ENCODE results near the gene IQCE.
"Not testable (repeated sequence)": the region's sequence is repeated elsewhere in the genome, so short reads cannot be mapped to it uniquely, and the experiment has no call there.

The IQCE gene

DNA sequence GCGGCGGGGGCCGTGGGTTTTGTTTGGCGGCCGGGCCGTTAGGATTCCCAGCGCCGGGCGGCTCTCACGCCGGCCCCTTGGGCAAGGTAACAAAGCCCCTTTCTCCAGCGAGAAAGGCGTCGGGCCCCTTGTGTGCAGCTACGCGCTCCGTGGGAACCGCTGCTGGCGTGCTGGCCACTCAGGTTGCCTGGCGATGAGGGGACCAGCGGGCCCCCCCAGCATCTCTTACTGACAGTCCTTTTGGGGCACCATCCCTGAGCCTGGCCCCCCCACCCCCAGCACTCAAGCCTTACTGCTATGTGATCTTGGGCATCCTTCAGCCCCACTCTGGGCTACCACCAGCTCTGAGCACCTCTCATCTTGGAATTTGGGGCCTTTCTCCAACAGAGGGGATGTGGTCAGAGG is 37.4 kb upstream of the IQCE start:
- DNase-seq: no peak

DNA sequence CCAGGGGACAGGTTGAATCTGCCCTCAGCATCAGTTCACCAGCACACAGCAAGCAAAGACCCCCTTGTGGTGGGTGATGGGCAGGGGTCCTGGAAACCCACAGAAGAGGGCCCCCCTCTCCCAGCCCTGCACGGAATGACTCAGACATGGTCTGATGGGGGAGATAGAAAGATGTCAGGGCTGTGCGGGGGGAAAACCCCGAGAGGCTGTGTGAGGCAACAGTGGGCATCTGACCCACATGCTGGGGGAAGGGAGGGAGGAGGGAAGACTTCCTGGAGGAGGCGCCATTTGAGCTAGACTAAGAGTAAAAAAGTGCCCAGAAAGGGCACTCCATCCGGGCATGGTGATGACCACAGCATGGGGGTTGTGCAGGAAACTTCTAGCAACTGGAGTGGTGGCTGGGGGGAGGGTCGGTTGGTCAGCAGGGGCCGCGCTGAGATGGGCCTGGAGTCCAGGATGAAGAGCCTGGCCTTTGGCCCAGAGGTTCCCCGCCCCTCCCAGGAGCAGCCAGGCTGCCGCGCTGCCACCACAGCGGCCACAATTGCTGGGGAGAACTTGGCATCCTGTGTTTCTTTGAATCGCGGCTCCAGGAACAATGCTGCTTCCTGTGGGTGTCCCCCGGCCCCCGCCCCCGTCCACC is 36.7 kb upstream of the IQCE start:
- DNase-seq: peak; percentile 76 to 79

DNA sequence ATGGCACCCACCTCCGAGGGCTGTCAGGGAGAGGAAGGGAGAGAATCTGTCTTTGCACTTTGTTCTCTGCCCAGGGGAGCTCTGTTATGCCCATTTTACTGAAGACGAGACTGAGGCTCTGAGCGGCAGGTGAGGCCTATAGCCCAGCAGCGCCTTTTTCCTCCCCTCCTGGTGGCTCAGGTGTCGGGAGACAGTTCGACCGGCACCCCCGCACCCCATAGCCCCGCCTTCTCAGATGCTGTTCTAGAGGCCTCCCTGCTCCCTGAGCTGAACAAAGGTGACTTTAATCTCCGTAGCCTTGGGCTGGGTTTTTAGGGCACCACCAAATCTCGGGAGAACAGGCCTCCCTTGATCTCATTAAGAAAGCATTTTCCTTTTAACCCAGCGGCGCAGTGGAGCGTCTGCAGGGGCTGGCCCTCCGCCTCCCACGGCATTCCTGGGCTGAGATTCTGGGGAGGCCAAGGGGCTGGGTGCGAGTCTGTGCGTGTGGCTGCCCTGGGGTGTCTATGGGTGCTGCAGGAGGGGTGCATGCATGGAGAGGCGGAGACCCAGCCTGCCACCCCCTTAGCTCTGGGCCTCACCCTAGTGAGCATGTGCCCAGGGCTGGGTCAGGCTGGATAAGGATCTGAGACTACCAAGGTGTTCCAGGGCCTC is 35.9 kb upstream of the IQCE start:
- no peak for DNase-seq

DNA sequence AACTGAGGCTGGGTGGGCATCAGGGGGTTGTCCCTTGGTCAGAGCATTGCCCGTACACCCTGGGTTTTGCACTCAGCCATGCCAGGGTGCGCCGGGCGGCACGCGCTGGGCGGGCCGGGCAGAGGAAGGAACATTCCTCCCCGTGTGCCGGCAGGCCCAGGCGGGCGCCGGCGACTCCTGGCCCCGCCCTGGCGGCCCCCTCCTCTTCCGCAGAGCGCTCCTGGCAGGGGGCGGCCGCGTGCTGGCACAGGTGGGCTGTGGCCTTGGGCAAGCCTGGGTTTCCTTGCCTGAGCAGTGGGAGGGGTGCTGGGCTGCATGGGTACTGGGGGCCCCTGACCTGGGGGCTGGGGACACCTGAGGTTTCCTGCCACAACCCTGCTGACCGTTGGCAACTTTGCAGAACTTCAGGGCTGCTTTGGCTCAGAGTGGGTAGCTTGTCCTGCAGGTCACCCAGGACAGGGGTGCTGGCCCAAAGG is 35.3 kb upstream of the IQCE start:
- no peak for DNase-seq

DNA sequence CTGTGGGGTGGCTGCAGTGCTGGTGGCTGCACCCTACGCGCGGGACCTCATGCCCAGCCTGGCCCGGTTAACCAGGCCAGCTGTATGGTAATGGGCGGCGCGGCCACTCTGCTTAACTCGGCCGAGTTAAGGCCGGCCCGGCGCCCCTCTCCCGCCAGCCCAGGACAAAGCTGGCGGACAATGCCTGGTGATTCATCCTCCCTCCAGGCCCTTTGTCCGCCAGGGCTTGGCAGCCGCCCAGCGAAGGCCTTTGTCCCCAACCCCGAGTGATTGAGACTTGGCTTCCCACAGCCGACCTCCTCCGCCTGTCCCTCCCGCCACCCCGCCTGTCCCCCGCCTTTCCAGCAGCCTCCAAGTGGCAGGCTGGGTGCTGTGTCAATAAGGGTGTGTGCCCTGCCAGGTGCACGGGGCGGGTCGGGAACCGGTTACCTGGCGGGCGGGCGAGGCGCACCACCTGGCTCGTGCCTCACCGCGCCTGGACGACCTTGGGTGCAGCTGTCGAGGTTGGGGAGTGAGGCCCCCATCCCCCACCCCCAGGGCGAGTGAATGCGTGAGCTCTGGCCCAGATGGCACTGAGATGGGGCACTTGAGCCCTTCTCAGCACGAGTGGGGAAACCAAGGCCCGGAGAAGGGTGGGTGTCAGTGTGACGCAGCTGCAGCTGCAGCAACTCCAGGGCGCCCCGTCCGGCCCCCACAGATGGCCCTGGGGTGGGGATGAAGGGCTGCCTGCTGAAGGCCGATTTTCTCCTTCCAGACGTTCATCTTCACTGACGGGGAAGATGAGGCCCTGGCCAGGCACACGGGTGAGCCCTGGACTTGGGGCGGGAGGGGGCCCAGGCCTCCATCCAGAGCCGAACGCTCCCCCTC is 34.6 kb upstream of the IQCE start:
- DNase-seq: no peak

DNA sequence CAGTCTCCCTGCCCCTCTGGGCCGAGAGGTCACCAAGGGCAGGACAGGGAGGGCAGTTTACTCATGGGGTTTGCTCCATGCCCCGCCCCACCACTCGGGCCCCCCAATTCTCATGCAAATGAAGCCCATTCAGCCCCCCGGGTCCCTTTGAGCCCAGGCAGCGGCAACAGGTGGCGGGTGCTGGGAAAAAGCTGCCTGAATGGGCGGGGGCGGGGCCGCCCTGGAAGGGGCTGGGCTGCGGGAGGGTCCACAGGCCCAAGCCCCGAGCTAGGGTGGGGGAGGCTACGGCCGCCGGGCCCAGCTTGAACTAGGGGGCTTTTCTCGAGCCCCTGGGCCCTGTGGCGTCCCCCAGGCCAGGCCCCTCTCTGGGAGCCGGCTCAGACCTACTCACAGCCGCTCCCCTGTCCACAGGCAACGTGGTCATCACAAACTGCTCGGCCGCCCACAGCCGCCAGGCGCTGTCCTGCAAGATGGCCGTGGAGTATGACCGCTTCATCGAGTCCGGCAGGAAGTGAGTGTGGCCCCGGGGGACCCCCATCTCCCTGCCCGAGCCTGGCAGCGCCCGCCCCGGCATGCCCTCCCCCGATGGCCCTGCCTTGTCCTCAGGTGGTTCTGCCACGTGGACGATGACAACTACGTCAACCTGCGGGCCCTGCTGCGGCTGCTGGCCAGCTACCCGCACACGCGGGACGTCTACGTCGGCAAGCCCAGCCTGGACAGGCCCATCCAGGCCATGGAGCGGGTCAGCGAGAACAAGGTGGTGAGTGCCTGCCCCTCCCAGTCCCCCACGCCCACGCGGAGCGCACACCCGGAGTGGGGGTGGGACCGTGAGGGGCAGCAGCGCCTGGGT is 33.7 kb upstream of the IQCE start:
- no peak for DNase-seq

DNA sequence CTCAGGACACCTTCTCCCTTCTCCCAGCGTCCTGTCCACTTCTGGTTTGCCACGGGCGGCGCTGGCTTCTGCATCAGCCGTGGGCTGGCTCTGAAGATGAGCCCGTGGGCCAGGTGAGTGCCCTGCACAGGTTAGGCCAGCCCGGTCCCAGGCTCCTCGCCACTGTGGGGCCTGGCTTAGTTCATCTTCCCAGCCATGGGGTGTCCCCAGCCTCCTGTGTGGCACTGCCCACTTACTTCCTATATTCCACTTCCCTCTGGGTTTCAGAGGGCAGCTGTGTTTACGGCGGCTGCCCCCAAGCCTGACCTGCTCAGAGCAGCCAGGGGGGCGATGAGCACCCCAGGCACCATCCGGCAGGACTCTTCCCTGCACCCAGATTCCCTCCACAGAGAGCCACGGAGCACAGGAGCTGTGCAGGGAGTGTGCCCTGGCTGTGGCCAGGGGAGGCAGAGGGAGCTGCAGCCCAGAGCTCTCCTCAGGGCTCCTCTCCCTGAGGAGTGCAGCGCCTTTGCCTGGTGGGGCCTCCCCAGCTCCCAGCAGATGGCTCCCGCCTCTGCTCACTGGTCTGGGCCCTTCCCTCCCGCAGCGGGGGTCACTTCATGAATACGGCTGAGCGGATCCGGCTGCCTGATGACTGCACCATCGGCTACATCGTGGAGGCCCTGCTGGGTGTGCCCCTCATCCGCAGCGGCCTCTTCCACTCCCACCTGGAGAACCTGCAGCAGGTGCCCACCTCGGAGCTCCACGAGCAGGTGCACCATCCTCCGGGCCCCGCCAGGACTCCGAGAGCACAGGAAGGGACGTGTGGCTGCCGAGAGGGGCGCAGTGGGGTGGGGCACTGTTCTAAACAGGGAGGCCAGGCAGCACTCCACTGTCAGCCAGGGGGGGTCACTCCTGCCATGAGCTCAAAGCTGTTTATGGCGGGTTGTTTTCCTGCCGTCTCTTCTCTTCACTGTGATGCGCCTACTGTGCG is 32.8 kb upstream of the IQCE start:
- DNase-seq: no peak

DNA sequence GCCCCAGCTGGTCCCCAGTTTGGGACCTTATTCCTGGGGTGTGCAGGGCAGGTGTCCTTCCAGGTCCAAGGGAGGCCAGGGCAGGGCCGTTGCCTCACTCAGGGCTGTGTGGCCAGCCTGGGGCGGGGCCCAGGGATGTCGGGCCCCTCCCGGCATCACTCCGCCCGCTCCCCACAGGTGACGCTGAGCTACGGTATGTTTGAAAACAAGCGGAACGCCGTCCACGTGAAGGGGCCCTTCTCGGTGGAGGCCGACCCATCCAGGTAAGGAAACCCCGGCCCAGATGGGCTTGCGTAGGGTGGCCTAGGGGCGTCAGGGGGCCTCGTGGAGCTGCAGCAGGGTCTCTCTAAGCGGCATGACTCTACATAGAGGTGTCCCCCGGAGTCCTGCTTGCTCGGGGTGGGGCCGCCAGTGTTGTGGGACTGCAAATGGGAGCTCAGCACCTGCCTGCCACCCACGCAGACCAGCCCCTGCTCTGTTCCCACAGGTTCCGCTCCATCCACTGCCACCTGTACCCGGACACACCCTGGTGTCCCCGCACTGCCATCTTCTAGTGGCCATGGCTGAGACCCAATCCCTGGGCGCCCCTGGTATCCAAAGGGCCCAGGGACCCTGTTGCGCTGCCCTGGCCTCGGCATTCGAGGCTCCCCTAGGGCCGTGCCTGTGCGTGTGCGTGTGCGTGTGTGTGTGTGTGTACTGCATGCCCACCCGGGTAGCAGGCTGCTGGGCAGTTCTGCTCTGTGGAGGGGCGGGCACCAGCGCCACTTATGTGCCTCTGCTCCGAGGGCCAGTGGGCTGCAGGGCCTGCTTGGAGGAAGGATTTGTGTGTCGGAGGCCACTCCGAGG is 31.9 kb upstream of the IQCE start:
- no peak for DNase-seq

DNA sequence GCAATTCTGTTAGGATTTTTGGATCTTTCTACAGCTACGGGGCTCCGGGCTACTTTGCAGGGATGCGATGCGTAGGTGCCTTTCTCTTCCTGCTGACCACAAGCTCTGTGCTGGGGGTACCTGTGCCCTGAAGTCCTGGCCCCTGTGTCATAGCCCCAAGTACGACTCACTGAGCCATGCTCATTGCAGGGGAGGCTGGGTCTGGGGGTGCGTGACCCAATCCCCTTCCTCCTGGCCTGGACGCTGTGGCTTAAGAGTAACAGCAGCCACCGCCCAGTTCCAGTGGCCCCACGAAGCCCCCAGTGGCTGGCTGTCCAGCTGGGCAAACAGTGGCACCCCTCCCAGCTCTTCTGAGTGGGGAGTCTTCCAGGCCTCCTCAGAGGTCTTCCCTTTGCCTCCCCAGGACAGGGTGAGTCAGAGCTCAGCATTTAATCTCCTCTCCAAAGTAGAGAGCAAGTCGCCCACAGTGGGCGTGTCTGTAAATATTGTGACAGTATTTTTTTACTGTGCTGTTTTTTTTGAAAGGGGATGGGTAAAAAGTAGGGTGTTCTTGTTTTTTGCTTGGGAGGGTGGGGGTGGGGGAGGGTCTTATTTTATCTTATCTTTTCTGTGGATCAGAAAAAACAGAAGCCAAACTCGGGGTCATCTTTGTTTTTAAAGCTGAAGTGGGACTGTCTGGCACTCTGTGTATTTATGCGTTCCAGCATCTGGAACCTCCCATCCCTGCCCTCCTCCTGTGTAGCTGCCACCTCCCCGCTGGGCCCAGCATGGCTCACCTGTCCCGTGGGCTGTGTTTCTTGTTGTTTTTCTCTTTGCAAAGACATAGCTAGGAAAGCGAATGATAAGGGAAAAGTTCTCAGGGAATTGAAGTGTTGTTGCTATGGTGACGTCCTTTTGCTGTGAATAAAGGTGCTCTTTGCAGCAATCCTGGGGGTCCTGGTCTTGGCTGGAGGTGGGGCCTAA is 31.0 kb upstream of the IQCE start:
- DNase-seq: peak; percentile 50 to 51

DNA sequence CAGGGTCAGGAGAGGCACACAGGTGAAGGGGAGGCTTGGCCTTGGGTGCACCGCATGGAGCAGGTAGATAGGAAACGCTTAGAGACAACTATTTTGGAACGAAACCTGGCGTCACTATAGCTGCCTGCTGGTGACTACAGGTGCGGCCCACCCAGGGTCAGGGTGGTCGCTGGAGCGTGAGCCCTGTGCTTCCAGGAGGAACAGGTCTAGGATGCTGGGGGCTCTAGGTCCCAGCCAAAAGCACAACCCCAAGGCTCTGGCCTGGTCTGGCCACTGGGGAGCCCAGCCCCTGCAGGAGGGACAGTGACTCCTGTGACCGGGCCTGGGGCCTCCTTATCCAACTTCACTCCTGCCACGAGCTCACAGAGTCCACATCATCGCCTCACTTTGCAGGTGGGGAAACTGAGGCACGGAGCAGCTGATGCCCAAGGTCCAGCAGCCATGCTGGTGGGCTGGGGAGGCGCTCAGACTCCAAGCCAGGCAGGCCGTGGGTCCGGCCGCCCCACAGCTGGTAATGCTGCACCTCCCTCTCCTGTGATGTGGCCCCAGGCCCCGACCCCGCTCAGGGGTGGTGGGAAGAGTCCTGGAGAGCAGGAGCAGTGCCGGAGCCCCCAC is 30.2 kb upstream of the IQCE start:
- no peak for DNase-seq

DNA sequence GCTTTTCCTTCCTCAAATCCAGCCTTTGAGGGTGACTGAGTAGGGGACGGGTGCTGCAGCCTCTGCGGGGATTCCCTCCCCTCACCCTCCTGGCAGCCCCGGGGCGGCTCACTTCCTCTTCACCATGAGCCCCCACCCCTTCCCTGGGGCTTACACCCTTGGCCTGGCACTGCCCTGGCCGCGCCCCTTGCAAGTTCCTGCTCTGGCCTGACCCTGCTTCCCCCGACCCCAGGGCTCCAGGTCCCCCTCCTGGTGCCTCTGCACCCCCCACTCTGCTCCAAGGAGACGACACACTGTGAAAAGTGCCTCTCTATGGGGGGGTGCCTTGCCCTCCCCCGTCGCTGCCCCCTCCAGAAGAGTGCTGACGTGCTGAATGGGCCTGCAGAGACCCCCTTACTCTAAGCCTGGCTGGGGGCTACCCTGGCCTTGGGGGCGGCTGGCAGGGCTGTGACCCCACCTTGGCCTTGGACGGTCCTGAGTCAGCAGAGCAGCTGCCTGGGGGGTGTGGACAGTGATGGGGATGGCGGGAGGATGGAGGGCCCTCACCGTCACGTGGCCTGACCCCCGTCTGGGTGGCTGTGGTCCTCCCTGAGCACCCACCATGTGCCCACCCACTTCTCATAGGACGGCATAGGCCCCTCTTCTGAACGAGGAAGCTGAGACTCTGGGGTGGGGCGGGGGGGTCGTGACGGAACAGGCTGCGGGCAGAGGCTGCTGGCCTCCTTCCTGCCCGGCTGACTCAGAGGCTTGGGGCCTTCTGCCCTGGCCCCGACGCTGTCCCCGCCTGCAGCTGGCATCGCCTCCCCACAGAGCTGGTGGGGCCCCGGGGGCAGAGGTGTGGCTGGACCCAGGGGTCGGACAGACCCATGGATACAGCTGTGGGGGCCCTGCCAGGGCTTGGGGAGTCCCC is 29.4 kb upstream of the IQCE start:
- DNase-seq: peak; percentile 67 to 91

DNA sequence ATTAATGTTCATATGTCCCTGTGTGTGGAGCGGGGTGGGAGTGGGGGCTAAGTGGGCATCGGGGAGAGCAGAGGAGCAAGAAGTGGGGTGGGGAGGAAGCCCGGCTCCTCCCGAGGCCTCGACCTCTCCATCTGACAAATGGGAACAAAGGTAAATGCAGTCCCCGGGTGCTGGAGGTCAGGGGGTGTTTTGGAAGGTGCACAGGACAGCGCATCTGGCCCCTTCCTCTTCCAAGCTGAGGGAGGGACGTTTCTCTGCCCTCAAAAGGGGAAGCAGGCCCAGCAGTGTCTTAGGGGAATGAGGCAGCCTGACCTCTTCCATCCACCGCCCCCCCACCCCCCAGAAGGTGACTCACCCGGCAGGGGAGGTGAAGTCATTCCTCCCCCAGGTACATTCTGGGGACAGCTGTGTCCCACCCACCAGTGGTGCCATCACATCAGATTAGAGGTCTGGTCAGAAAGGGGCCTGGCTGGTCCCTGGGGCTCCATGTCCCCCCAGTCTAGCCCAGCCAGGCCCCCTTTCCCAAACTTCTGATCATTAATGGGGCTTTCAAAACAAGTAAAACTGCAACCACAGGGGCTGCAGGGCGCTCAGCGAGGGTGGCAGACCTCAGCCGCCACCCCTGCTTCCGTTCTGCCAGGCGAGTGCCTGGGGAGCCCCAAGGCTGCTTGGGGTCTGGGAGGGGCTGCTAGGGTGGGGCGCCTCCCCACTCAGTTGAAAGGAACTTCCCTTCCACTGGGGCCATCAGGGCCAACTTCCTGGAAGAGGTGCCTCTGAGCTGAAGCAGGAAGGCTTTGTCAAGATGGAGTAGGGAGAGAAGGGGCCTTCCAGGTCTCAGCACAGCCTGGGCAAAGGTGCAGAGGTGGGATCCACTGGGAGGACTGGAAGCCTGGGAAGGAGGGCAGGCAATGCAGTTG is 28.4 kb upstream of the IQCE start:
- peak; percentile 83 to 86 for DNase-seq

DNA sequence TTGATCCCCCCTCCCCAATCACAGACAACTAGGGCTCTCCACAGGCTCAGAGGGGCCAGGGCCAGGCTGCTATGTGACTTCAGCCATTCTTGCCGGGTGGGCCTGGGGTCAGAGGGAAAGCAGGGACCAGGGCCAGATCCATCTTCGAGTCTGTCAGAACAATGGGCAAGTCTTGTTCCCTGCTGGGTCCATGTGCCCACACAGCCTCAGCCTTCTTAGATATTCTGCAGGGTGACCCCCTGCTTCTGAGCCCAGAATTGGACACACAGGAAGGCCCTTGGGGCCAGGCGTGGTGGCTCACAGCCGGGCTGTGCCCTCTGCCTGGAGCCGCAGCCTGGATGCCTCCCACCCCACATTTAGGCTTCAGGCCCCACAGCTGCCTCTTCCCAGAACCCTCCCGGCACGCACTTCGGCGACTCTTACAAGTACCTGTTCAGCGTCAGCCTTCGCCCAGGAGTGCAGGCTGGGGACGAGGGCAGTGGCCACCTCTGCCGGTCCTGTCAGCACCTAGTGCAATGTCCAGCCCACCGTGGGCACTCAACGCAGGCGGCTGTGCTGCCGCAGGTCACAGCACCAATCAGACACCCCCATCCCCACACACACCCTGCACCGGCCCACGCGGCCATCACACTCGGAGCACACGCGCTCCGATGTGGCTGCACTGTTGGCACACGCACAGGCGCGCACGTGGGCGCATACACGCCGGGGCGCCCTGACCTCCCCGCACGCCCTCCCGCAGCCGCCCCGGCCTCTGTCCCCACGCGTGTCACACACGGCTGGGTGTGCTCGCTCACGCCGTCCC is 27.6 kb upstream of the IQCE start:
- not testable (repeated sequence) for DNase-seq

DNA sequence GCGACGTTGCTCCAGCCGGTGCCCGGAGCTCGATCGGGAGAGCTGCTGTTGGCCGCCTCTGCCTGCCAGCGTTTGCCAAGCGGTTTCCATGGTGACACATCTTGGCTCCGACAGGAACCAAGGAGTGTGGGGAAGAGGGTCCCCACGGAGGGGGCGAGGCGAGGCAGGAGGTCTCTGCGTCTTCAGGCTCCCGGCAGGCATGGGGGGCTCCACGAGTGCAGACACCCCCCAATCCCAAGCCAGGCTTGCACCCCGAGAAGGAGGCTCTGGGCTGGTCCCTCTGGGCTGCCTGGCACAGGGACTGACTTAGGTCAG is 27.0 kb upstream of the IQCE start:
- not testable (repeated sequence) for DNase-seq

DNA sequence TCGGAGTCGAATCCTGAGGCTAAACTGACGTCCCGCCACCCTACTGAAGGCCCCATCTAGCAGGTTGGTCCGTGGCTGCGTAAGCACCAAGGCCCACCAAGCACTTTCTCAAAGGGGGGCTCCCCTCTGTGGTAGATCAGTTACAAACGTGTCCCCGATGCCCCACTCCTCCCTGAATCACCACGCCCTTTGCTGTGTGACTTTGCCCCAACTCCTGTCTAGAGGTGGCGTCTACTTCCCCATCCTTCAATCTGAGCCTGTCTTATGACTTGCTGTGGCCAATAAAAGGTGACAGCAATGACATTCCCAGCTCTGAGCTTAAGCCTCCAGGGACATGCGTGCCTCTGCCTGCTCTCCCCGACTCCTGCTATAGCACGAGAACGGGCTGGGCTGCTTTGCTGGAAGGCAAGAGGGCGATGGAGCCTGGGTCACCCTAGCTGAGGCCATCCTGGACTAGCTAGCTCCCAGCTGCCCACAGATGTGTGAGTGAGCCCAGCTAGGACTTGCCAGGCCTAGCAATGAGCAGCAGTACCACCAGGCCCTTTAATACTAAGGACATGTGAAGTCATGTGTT is 26.5 kb upstream of the IQCE start:
- DNase-seq: not testable (repeated sequence)

DNA sequence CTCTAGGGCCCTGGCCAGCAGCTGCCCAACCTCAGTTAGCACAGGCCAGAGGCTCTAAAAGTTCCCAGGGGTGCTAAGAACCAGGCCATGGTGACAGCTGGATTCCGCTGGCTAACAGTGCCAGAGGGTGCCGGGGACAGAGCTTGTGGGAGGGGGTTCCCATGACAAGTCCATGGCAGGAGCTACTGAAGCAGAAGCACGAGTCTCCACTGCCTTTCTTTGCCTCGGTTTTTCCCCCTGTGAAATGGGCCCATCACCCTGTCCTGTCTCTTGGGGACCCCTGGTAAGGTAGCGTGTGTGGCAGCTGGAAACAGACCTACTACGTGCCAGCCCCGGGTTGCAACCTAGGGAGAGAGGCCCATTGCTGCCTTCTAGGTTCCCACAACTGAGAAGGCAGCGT is 26.0 kb upstream of the IQCE start:
- DNase-seq: not testable (repeated sequence)
